Astrocyte (in vitro differentiated cells and primary cell): Measurements from ENCODE around the gene COBL. TPM values are rescaled to one million over a fixed set of nuclear protein-coding genes. Genes with fewer than 3 reads are reported as not detected.

Experiments used
- DNase-seq: peaks from one replicate; pipeline ENCODE4 v3.0.0-alpha.2; 2010; ENCODE audit warnings: low read depth
- FAIRE-seq: peaks from 2 replicates; lab custom pipeline; 2011; peaks lifted over from hg19 to GRCh38; lab: Jason Lieb, UNC
- H2AFZ ChIP-seq: 2 replicates; pipeline ENCODE4 v1.6.0; 2012; ENCODE audit warnings: low read depth, low read length, inconsistent platforms
- H3K27ac ChIP-seq: 2 replicates; pipeline ENCODE4 v1.5.1; 2011; ENCODE audit warnings: low read depth, low read length, inconsistent platforms
- H3K27me3 ChIP-seq: 2 replicates; pipeline ENCODE4 v1.6.0; 2011; ENCODE audit warnings: low read length, inconsistent platforms; ENCODE audit not compliant: insufficient read depth
- H3K36me3 ChIP-seq: 2 replicates; pipeline ENCODE4 v1.5.1; 2011; ENCODE audit warnings: low read length, inconsistent platforms; ENCODE audit not compliant: insufficient read depth
- H3K4me1 ChIP-seq: 2 replicates; pipeline ENCODE4 v1.5.1; 2011; ENCODE audit warnings: low read length, inconsistent platforms; ENCODE audit not compliant: insufficient read depth
- H3K4me2 ChIP-seq: 2 replicates; pipeline ENCODE4 v1.6.0; 2012; ENCODE audit warnings: low read length, inconsistent platforms
- H3K4me3 ChIP-seq: 2 replicates; pipeline ENCODE4 v1.5.1; 2011; ENCODE audit warnings: low read depth, mild to moderate bottlenecking, low read length, inconsistent platforms; ENCODE audit not compliant: insufficient read depth
- H3K79me2 ChIP-seq: 2 replicates; pipeline ENCODE4 v1.6.0; 2012; ENCODE audit warnings: mild to moderate bottlenecking, low read length, inconsistent platforms; ENCODE audit not compliant: insufficient read depth
- H3K9ac ChIP-seq: 2 replicates; pipeline ENCODE4 v1.6.0; 2012; ENCODE audit warnings: mild to moderate bottlenecking, low read length, inconsistent platforms
- H3K9me3 ChIP-seq: 2 replicates; pipeline ENCODE4 v1.5.1; 2012; ENCODE audit warnings: low read depth, mild to moderate bottlenecking, low read length, inconsistent platforms; ENCODE audit not compliant: insufficient read depth
- H4K20me1 ChIP-seq: 2 replicates; pipeline ENCODE4 v1.6.0; 2012; ENCODE audit warnings: low read length, inconsistent platforms; ENCODE audit not compliant: insufficient read depth
- H3K27ac Mint-ChIP-seq: one replicate; pipeline ENCODE4 v1.8.0; 2021; ENCODE audit warnings: mild to moderate bottlenecking, mixed read lengths; ENCODE audit not compliant: unreplicated experiment
- H3K27me3 Mint-ChIP-seq: one replicate; pipeline ENCODE4 v1.8.0; 2021; ENCODE audit warnings: low read depth, mixed read lengths; ENCODE audit not compliant: unreplicated experiment
- H3K36me3 Mint-ChIP-seq: one replicate; pipeline ENCODE4 v1.8.0; 2021; ENCODE audit warnings: low read depth, mixed read lengths; ENCODE audit not compliant: unreplicated experiment
- H3K4me1 Mint-ChIP-seq: one replicate; pipeline ENCODE4 v1.8.0; 2021; ENCODE audit warnings: low read depth, mixed read lengths; ENCODE audit not compliant: unreplicated experiment
- H3K4me3 Mint-ChIP-seq: one replicate; pipeline ENCODE4 v1.8.0; 2021; ENCODE audit warnings: mild to moderate bottlenecking, moderate library complexity, mixed read lengths; ENCODE audit not compliant: unreplicated experiment
- H3K9me3 Mint-ChIP-seq: one replicate; pipeline ENCODE4 v1.8.0; 2021; ENCODE audit warnings: mild to moderate bottlenecking, mixed read lengths; ENCODE audit not compliant: unreplicated experiment
- EZH2 ChIP-seq: IDR thresholded peaks from 2 replicates; pipeline ENCODE4 v1.6.1; 2012; ENCODE audit warnings: mild to moderate bottlenecking, low read length, inconsistent platforms; ENCODE audit not compliant: insufficient read depth
- total RNA-seq: library from RNA; stranded (reverse); gene quantifications from 2 replicates; pipeline ENCODE4 v1.2.1, GENCODE V29; 2021
- TF ChIP-seq, protein P1 (sequence below): IDR thresholded peaks from 2 replicates; pipeline ENCODE4 v1.5.1; 2011; ENCODE audit warnings: low read depth, mild to moderate bottlenecking, inconsistent platforms, low read length, moderate library complexity; ENCODE audit not compliant: insufficient read depth

COBL gene
- total RNA-seq, 1 donor from 2014 or later: 6.4 TPM

DNA sequence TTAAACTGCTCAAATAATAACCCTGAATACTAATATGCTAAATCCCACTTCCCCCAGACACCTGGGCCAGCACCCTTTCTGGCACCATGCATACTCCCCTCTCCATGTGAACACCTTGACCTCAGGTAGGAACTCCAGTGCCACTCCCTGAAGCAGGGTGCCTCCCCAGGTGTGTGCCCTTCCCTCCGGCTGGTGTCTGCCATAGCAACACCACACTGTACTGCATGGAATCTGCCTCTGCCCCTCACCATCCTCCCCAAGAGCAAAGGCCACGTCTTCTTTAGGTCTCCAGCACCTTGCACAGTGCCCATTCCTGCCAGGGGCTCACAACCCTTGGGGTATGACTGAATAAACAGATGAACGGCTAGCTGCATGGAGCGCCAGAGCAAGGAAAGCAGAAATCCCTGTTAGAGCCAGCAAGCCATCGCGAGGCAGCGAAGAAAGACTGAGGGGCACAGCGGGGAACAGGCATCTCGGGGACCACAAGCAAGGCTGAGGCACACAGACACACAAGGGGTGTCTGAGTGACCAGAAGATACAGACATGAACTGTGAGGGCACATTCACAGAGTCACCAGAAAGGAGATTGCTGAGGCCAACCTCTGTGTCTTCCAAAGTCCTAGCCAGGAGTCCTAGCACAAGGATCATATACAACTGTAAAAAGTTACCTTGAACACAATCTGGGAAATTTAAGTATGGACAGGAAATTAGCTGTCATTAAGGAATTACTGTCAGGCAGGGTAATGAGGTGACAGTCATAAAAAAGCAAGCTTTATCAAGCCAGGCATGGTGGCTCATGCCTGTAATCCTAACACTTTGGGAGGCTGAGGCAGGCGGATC, 25.7 kb downstream of the COBL start:
- H3K27me3 Mint-ChIP-seq: peaks cover 1% of the 10 kb centered on the region

GRCh38 chr7:51290304-51290637, 26.3 kb downstream of the COBL start:
- Histone ChIP-seq H3K79me2 (no peaks in the 10 kb centered on the region), H3K27ac (no peak overlapping the region), H3K4me1 (no peaks in the 10 kb centered on the region), H3K9ac (no peak overlapping the region), H3K4me2 (no peak overlapping the region), H3K27me3 (no peaks in the 10 kb centered on the region), H3K4me3 (no peak overlapping the region), H3K9me3 (no peaks in the 10 kb centered on the region), H4K20me1 (no peaks in the 10 kb centered on the region), H2AFZ (no peak overlapping the region), H3K36me3 (no peaks in the 10 kb centered on the region)
- H3K4me1 Mint-ChIP-seq: peaks cover 8% of the 10 kb centered on the region
- no peak for DNase-seq
- H3K9me3 Mint-ChIP-seq: no peaks in the 10 kb centered on the region
- no peak overlapping the region for H3K4me3 Mint-ChIP-seq
- no peak for TF ChIP-seq EZH2
- TF ChIP-seq, protein P1, sequence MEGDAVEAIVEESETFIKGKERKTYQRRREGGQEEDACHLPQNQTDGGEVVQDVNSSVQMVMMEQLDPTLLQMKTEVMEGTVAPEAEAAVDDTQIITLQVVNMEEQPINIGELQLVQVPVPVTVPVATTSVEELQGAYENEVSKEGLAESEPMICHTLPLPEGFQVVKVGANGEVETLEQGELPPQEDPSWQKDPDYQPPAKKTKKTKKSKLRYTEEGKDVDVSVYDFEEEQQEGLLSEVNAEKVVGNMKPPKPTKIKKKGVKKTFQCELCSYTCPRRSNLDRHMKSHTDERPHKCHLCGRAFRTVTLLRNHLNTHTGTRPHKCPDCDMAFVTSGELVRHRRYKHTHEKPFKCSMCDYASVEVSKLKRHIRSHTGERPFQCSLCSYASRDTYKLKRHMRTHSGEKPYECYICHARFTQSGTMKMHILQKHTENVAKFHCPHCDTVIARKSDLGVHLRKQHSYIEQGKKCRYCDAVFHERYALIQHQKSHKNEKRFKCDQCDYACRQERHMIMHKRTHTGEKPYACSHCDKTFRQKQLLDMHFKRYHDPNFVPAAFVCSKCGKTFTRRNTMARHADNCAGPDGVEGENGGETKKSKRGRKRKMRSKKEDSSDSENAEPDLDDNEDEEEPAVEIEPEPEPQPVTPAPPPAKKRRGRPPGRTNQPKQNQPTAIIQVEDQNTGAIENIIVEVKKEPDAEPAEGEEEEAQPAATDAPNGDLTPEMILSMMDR: no peak
- no peak for FAIRE-seq
- peaks cover 1% of the 10 kb centered on the region for H3K27me3 Mint-ChIP-seq
- H3K36me3 Mint-ChIP-seq: no peaks in the 10 kb centered on the region
- H3K27ac Mint-ChIP-seq: no peak overlapping the region

More for the DNA sequence above, 25.7 kb downstream of the COBL start:
- H3K27ac ChIP-seq: no peak overlapping the region
- no peak overlapping the region for H2AFZ ChIP-seq
- no peak overlapping the region for H3K9ac ChIP-seq
- TF ChIP-seq, protein P1: no peak
- TF ChIP-seq EZH2: no peak
- no peak overlapping the region for H3K27ac Mint-ChIP-seq
- no peaks in the 10 kb centered on the region for H3K4me1 ChIP-seq
- no peaks in the 10 kb centered on the region for H3K9me3 Mint-ChIP-seq
- no peaks in the 10 kb centered on the region for H3K27me3 ChIP-seq
- H3K9me3 ChIP-seq: no peaks in the 10 kb centered on the region
- H3K79me2 ChIP-seq: no peaks in the 10 kb centered on the region
- no peak overlapping the region for H3K4me2 ChIP-seq
- FAIRE-seq (no peak), DNase-seq (no peak)
- H3K36me3 Mint-ChIP-seq: no peaks in the 10 kb centered on the region
- H4K20me1 ChIP-seq: no peaks in the 10 kb centered on the region
- peaks cover 8% of the 10 kb centered on the region for H3K4me1 Mint-ChIP-seq
- no peak overlapping the region for H3K4me3 Mint-ChIP-seq
- H3K36me3 ChIP-seq: no peaks in the 10 kb centered on the region
- no peak overlapping the region for H3K4me3 ChIP-seq
